GM23338 (cell line): ENCODE data around the gene PCTP.

Experiments
- CREB1 ChIP-seq: fragments of 250-450 bp; sonication (Bioruptor Pico); IDR thresholded peaks from 2 replicates; pipeline ENCODE4 v1.5.0; 2020; ENCODE audit warnings: low read depth, mild to moderate bottlenecking, moderate library complexity
- CTCF ChIP-seq, 2 experiments: fragments of 200-600 bp in 1 of 2; sonication (generic) in 1 of 2; conservative IDR thresholded peaks; 2 replicates each; pipeline versions ENCODE4 v1.5.1 to v1.6.1; 2016 to 2017; ENCODE audit warnings: antibody characterized with exemption in 2 of 2, low read depth in 2 of 2, mild to moderate bottlenecking in 2 of 2, moderate library complexity in 1 of 2
- ETS1 ChIP-seq: IDR thresholded peaks from 2 replicates; pipeline ENCODE4 v1.6.1; 2016; ENCODE audit warnings: antibody characterized with exemption
- EZH2 ChIP-seq: fragments of 200-600 bp; sonication (generic); IDR thresholded peaks from one replicate; pipeline ENCODE4 v1.8.0; 2017; ENCODE audit warnings: antibody characterized with exemption, mild to moderate bottlenecking, low read depth; ENCODE audit not compliant: unreplicated experiment
- EZH2phosphoT487 ChIP-seq: fragments of 200-600 bp; sonication (generic); IDR thresholded peaks from one replicate; pipeline ENCODE4 v1.8.1; 2018; ENCODE audit warnings: antibody characterized with exemption; ENCODE audit not compliant: unreplicated experiment
- JUNB ChIP-seq: IDR thresholded peaks from one replicate; pipeline ENCODE4 v1.6.1; 2016; ENCODE audit warnings: antibody characterized with exemption; ENCODE audit not compliant: unreplicated experiment
- POLR2AphosphoS5 ChIP-seq: IDR thresholded peaks from 2 replicates; pipeline ENCODE4 v1.6.1; 2016; ENCODE audit warnings: antibody characterized with exemption, low read depth
- REST ChIP-seq: IDR thresholded peaks from one replicate; pipeline ENCODE4 v1.6.1; 2018; ENCODE audit warnings: antibody characterized with exemption; ENCODE audit not compliant: unreplicated experiment
- ZNF114 ChIP-seq: fragments of 250-450 bp; sonication (Bioruptor Pico); IDR thresholded peaks from 2 replicates; pipeline ENCODE4 v1.5.0; 2020; ENCODE audit warnings: mild to moderate bottlenecking, moderate library complexity
- ZNF331 ChIP-seq: fragments of 250-450 bp; sonication (Bioruptor Pico); IDR thresholded peaks from 2 replicates; pipeline ENCODE4 v1.5.0; 2020; ENCODE audit warnings: low read depth, mild to moderate bottlenecking, moderate library complexity

- TF ChIP-seq CTCF (conservative IDR thresholded peaks at IDR 0.05; ENCODE audit: low read depth in 2 of 2), result no peak
- TF ChIP-seq CREB1 (CRISPR knock-in tag), result no peak
- no peak for TF ChIP-seq POLR2AphosphoS5
- TF ChIP-seq EZH2, result no peak
- TF ChIP-seq EZH2phosphoT487, result no peak
- TF ChIP-seq ETS1, result no peak
- TF ChIP-seq ZNF331, result no peak
- no peak for TF ChIP-seq JUNB
- TF ChIP-seq REST, result no peak
- no peak for TF ChIP-seq ZNF114 (CRISPR knock-in tag)
These were observed 48.7 kb upstream of the PCTP start for GRCh38 chr17:55702150-55702549.
